Endothelial cell of umbilical vein (primary cell): ENCODE measurements around the gene ZFYVE9. TPM values are rescaled to one million over a fixed set of nuclear protein-coding genes. Genes with fewer than 3 reads are reported as not detected.

ENCODE experiments used
- BruUV-seq: library from RNA; stranded (reverse); fragments of 400-500 nt; replicated peaks from 2 replicates; lab custom pipeline; 2021; lab: Mats Ljungman, UMichigan
- CTCF ChIA-PET: fragments of 300-600, 350-600 bp; sonication (Branson Sonifier 250); formaldehyde crosslinking; loops from one replicate; lab custom pipeline; 2021; ENCODE audit warnings: antibody characterized with exemption, inconsistent platforms; lab: Charles Lee
- POLR2A ChIA-PET: fragments of 300-600, 350-600 bp; sonication (Branson Sonifier 250); formaldehyde crosslinking; loops from one replicate; lab custom pipeline; 2021; ENCODE audit warnings: antibody characterized with exemption, inconsistent platforms; lab: Charles Lee
- DNase-seq: peaks from one replicate; pipeline ENCODE4 v3.0.0-alpha.2; 2011; ENCODE audit warnings: low read depth, low spot score
- FAIRE-seq: peaks from 2 replicates; lab custom pipeline; 2011; peaks lifted over from hg19 to GRCh38; lab: Jason Lieb, UNC
- H2AFZ ChIP-seq: 2 replicates; pipeline ENCODE4 v1.6.0; 2012; ENCODE audit warnings: low read depth, low read length, control low read depth, inconsistent platforms
- H3K27ac ChIP-seq: 2 replicates; pipeline ENCODE4 v1.5.1; 2011; ENCODE audit warnings: low read depth, mild to moderate bottlenecking, control low read depth, low read length, moderate library complexity; ENCODE audit not compliant: insufficient read depth
- H3K27me3 ChIP-seq, 2 experiments: 2 replicates each; pipeline versions ENCODE4 v1.6.0 to v1.6.1; 2011; ENCODE audit warnings: low read length in 2 of 2, mixed read lengths in 1 of 2; ENCODE audit not compliant: control insufficient read depth in 2 of 2, insufficient read depth in 2 of 2
- H3K36me3 ChIP-seq, 2 experiments: 2 replicates in 1 of 2; 3 replicates in 1 of 2; pipeline ENCODE4 v1.5.1; 2011; ENCODE audit warnings: low read length in 2 of 2, mild to moderate bottlenecking in 1 of 2, moderate library complexity in 1 of 2; ENCODE audit not compliant: control insufficient read depth in 2 of 2, insufficient read depth in 2 of 2; ENCODE audit errors: extremely low read depth in 1 of 2
- H3K4me1 ChIP-seq: 3 replicates; pipeline ENCODE4 v1.5.1; 2011; ENCODE audit warnings: mild to moderate bottlenecking, low read length; ENCODE audit not compliant: control insufficient read depth, insufficient read depth; ENCODE audit errors: extremely low read depth
- H3K4me2 ChIP-seq: 2 replicates; pipeline ENCODE4 v1.6.1; 2011; ENCODE audit warnings: low read length, control low read depth, mixed read lengths; ENCODE audit not compliant: insufficient read depth
- H3K4me3 ChIP-seq, 3 experiments: fragments of 200-600 bp in 1 of 3; sonication (generic), shearing (Covaris generic) in 1 of 3; replicated peaks in 1 of 3; 2 replicates each; pipeline ENCODE4 v1.5.1; 2011 to 2016; ENCODE audit warnings: control low read depth in 3 of 3, low read length in 3 of 3, mild to moderate bottlenecking in 2 of 3, inconsistent platforms in 1 of 3, low read depth in 1 of 3, moderate library complexity in 1 of 3; ENCODE audit not compliant: insufficient read depth in 1 of 3
- H3K79me2 ChIP-seq: 2 replicates; pipeline ENCODE4 v1.6.0; 2012; ENCODE audit warnings: low read length, inconsistent platforms; ENCODE audit not compliant: control insufficient read depth, insufficient read depth
- H3K9ac ChIP-seq: replicated peaks from 2 replicates; pipeline ENCODE3; 2011; ENCODE audit warnings: low read length, control low read depth; ENCODE audit not compliant: insufficient read depth; ENCODE audit errors: extremely low read depth
- H3K9me1 ChIP-seq: replicated peaks from 3 replicates; pipeline ENCODE4 v1.6.0; 2011; ENCODE audit warnings: mild to moderate bottlenecking, low read length; ENCODE audit not compliant: control insufficient read depth, insufficient read depth; ENCODE audit errors: extremely low read depth
- H3K9me3 ChIP-seq: replicated peaks from 2 replicates; pipeline ENCODE4 v1.5.1; 2012; ENCODE audit warnings: low read length, inconsistent platforms; ENCODE audit not compliant: control insufficient read depth, insufficient read depth
- H4K20me1 ChIP-seq: replicated peaks from 2 replicates; pipeline ENCODE3; 2011; ENCODE audit warnings: mild to moderate bottlenecking, low read length; ENCODE audit not compliant: control insufficient read depth, insufficient read depth; ENCODE audit errors: extremely low read depth
- EZH2 ChIP-seq: IDR thresholded peaks from 2 replicates; pipeline ENCODE4 v1.6.1; 2012; ENCODE audit warnings: borderline replicate concordance, low read depth, mild to moderate bottlenecking, moderate library complexity, low read length, inconsistent platforms; ENCODE audit not compliant: severe bottlenecking
- FOS ChIP-seq: IDR thresholded peaks from 2 replicates; pipeline ENCODE4 v1.6.1; 2011; ENCODE audit warnings: mild to moderate bottlenecking, low read length, moderate library complexity, borderline replicate concordance; ENCODE audit not compliant: insufficient read depth
- GATA2 ChIP-seq: IDR thresholded peaks from 2 replicates; pipeline ENCODE4 v1.7.0; 2011; ENCODE audit warnings: low read depth, mild to moderate bottlenecking, moderate library complexity, mixed read lengths, low read length; ENCODE audit not compliant: insufficient read length, insufficient read depth
- JUN ChIP-seq: IDR thresholded peaks from 2 replicates; pipeline ENCODE4 v1.6.1; 2011; ENCODE audit warnings: borderline replicate concordance, low read depth; ENCODE audit not compliant: insufficient read length, insufficient read depth
- MYC ChIP-seq: IDR thresholded peaks from one replicate; pipeline ENCODE4 v1.6.1; 2011; ENCODE audit warnings: mild to moderate bottlenecking, low read depth, low read length
- POLR2A ChIP-seq: IDR thresholded peaks from 2 replicates; pipeline ENCODE4 v1.6.1; 2012; ENCODE audit warnings: low read depth, mild to moderate bottlenecking, control low read depth, low read length
- POLR2AphosphoS5 ChIP-seq: IDR thresholded peaks from 2 replicates; pipeline ENCODE4 v1.6.1; 2012; ENCODE audit warnings: low read depth, mild to moderate bottlenecking, control low read depth, low read length, moderate library complexity; ENCODE audit not compliant: insufficient read depth
- dilution Hi-C: fragments of 300-500 bp; cut with MboI; formaldehyde crosslinking; loops from one replicate; pipeline ENCODE4 v1.15.0; 2019; ENCODE audit warnings: low sequenced_read_pairs; ENCODE audit not compliant: extremely low pct_ligation_motif_present
- intact Hi-C: fragments of 100-400 bp; cut with micrococcal nuclease; formaldehyde crosslinking; loops from one replicate; pipeline ENCODE4 v1.10.0; 2022
- polyA plus RNA-seq, 4 experiments: library from polyadenylated mRNA; depleted of rRNA in 3 of 4; stranded (reverse) in 3 of 4; unstranded in 1 of 4; fragments of >200 nt; gene quantifications; 2 replicates each; pipeline versions ENCODE4 v1.2.1 to v1.2.3, GENCODE V29; 2011 to 2012; ENCODE audit warnings: missing spikeins in 1 of 4
- total RNA-seq: library from RNA; stranded (reverse); gene quantifications from 2 replicates; pipeline ENCODE4 v1.2.3, GENCODE V29; 2021
- TF ChIP-seq, protein P1 (sequence below), 2 donors: IDR thresholded peaks; 1 replicate in 1 of 2; 2 replicates in 1 of 2; pipeline ENCODE4 v1.5.1; 2011; ENCODE audit warnings: low read length in 2 of 2, mild to moderate bottlenecking in 2 of 2, moderate library complexity in 2 of 2, control low read depth in 1 of 2, inconsistent platforms in 1 of 2, low read depth in 1 of 2; ENCODE audit not compliant: insufficient read depth in 1 of 2; ENCODE audit errors: extremely low read depth in 1 of 2
- TF ChIP-seq, protein P2 (sequence below): IDR thresholded peaks from 2 replicates; pipeline ENCODE4 v1.6.1; 2011; ENCODE audit not compliant: insufficient read depth, insufficient read length

ZFYVE9 gene
- total and polyA plus RNA-seq, 2 donors (not counting 3 experiments of a cell fraction or from before 2014, with no cell fraction given), result 4.1 to 16.8 TPM

DNA sequence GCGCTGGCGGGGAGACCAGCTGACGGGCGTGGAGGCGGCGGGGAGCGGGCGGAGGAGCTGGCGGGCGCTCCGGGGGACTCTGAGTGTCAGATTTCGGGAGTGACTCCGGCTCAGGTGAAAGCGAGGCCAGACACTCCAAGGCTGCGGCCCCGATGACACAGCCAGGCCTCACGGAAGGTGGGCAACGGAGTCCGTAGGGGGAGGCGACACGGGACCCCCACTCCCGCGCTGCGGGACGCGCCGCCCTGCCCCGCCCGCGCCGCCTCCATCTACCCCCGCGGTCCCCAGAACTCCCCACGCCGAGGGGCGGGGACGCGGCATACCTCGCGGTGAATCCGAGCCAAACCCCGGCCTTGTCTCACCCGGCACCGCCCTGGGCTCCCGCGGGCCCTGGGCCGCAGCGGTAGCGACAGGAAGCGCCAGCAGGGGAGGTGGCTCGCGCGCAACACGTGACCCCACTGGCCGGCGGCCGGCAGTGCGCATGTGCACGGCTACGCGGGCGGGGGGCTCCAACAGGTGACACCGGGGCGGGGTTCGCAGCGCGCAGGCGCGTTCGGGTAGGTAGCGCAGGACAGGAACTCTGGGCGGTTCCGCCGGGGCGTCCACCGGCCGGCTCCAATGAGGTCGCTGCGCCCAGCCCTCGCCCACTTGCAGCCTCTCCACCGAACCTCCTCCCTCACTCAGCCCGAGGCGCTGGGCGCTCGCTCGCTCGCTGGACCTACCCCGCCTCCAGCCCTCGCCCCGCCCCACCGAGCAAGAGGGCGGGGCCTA lies 224.0 kb downstream of the ZFYVE9 start, which contains the start of gene CC2D1B:
CC2D1B (minus strand) TSS at position 460 of the 771 bp plus-strand sequence. CDS start 1,585 bp downstream, outside the sequence.
- Histone ChIP-seq H4K20me1 (no peaks in the 10 kb centered on the region), H3K4me1 (peaks cover 11% of the 10 kb centered on the region), H3K9me3 (no peaks in the 10 kb centered on the region), H3K79me2 (peaks cover 26% of the 10 kb centered on the region), H3K27ac (peak within 1 kb of the TSS; percentile 86), H3K9ac (peak within 1 kb of the TSS; percentile 93), H2AFZ (peak within 1 kb of the TSS; percentile 88), H3K36me3 (peaks cover 4 to 21% of the 10 kb centered on the region in 2 experiments), H3K4me2 (peak within 1 kb of the TSS; percentile 77), H3K27me3 (no peaks in the 10 kb centered on the region), H3K4me3 (peak within 1 kb of the TSS; percentile 78 to 94 (median 93)), H3K9me1 (no peaks in the 10 kb centered on the region)
- FAIRE-seq (peak; percentile 93), DNase-seq (peak; percentile 99)
- BruUV-seq, result no TSS peak
- POLR2A ChIA-PET, result no interaction called here
- CTCF ChIA-PET, result interaction anchor here (0.6 to 2.2 kb wide), 8 partner anchors 12 to 755 kb away, joined by 3 to 8 read pairs (median 5); partner anchors contain the start of genes ORC1 and PRPF38A
- dilution Hi-C loops, result no loop called here
- intact Hi-C loops, result loop anchor here (1.0 to 5.0 kb wide), 5 partner anchors 38 to 489 kb away; partner anchors contain the start of genes BTF3L4, NRDC, ORC1 and PRPF38A
- TF ChIP-seq, protein P1, sequence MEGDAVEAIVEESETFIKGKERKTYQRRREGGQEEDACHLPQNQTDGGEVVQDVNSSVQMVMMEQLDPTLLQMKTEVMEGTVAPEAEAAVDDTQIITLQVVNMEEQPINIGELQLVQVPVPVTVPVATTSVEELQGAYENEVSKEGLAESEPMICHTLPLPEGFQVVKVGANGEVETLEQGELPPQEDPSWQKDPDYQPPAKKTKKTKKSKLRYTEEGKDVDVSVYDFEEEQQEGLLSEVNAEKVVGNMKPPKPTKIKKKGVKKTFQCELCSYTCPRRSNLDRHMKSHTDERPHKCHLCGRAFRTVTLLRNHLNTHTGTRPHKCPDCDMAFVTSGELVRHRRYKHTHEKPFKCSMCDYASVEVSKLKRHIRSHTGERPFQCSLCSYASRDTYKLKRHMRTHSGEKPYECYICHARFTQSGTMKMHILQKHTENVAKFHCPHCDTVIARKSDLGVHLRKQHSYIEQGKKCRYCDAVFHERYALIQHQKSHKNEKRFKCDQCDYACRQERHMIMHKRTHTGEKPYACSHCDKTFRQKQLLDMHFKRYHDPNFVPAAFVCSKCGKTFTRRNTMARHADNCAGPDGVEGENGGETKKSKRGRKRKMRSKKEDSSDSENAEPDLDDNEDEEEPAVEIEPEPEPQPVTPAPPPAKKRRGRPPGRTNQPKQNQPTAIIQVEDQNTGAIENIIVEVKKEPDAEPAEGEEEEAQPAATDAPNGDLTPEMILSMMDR (IDR thresholded peaks at IDR 0.05; ENCODE audit: extremely low read depth in 1 of 2, insufficient read depth in 1 of 2, low read depth in 1 of 2, low read length in 2 of 2), result peak; percentile 5 to 27
- no peak for TF ChIP-seq JUN
- TF ChIP-seq MYC, result peak; percentile 24
- TF ChIP-seq, protein P2, sequence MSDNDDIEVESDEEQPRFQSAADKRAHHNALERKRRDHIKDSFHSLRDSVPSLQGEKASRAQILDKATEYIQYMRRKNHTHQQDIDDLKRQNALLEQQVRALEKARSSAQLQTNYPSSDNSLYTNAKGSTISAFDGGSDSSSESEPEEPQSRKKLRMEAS, result peak; percentile 99
- peak; percentile 97 for TF ChIP-seq POLR2AphosphoS5
- TF ChIP-seq POLR2A, result peak; percentile 94
- TF ChIP-seq GATA2, result no peak
- peak; percentile 6 for TF ChIP-seq FOS
- TF ChIP-seq EZH2, result no peak
